KMS-11 (cell line): ENCODE data around the gene PARVG.

Source experiments
- H2AFZ ChIP-seq: fragments of 200-600 bp; sonication (generic); 2 replicates; pipeline ENCODE4 v1.6.1; 2016; ENCODE audit warnings: antibody characterized with exemption, mixed run types, low read depth
- H3K27ac ChIP-seq: fragments of 200-600 bp; sonication (generic); 2 replicates; pipeline ENCODE4 v1.6.1; 2016; ENCODE audit warnings: mild to moderate bottlenecking, mixed run types
- H3K27me3 ChIP-seq: fragments of 200-600 bp; sonication (generic); 2 replicates; pipeline ENCODE4 v1.6.1; 2017; ENCODE audit warnings: mild to moderate bottlenecking, low read depth, mixed run types, moderate library complexity; ENCODE audit not compliant: insufficient read depth
- H3K36me3 ChIP-seq: fragments of 200-600 bp; sonication (generic); 2 replicates; pipeline ENCODE4 v1.6.1; 2017; ENCODE audit warnings: mild to moderate bottlenecking, mixed run types; ENCODE audit not compliant: insufficient read depth
- H3K4me1 ChIP-seq: fragments of 200-600 bp; sonication (generic); 2 replicates; pipeline ENCODE4 v1.6.1; 2016; ENCODE audit warnings: mild to moderate bottlenecking, low read depth, mixed run types; ENCODE audit not compliant: poor library complexity, severe bottlenecking
- H3K4me2 ChIP-seq: fragments of 200-600 bp; sonication (generic); 2 replicates; pipeline ENCODE4 v1.7.0; 2016; ENCODE audit warnings: mild to moderate bottlenecking, mixed run types
- H3K4me3 ChIP-seq: fragments of 200-600 bp; sonication (generic); IDR thresholded peaks from 2 replicates; pipeline ENCODE4 v1.6.1; 2017; ENCODE audit warnings: low read depth, low read length, mixed read lengths; ENCODE audit not compliant: insufficient read depth
- H3K79me2 ChIP-seq: fragments of 200-600 bp; sonication (generic); 2 replicates; pipeline ENCODE4 v1.6.1; 2016; ENCODE audit warnings: low read depth, mixed run types; ENCODE audit not compliant: insufficient read depth
- H3K9ac ChIP-seq: fragments of 200-600 bp; sonication (generic); 2 replicates; pipeline ENCODE4 v1.6.1; 2016; ENCODE audit warnings: mild to moderate bottlenecking, mixed run types
- H4K20me1 ChIP-seq: fragments of 200-600 bp; sonication (generic); 2 replicates; pipeline ENCODE4 v1.6.1; 2016; ENCODE audit warnings: mild to moderate bottlenecking, mixed run types; ENCODE audit not compliant: insufficient read depth
- CTCF ChIP-seq: fragments of 200-600 bp; sonication (generic); conservative IDR thresholded peaks from 2 replicates; pipeline ENCODE4 v1.6.1; 2017; ENCODE audit warnings: low read depth, mild to moderate bottlenecking, antibody characterized with exemption, low read length, moderate library complexity, mixed read lengths

Gene PARVG

GRCh38 chr22:44213489-44214043 is 32.8 kb downstream of the PARVG start:
- H3K36me3 ChIP-seq = no peaks in the 10 kb centered on the region
- H3K27me3 ChIP-seq = no peaks in the 10 kb centered on the region; the same call in 1 of the 2 replicates
- H2AFZ ChIP-seq = no peak overlapping the region
- H3K9ac ChIP-seq = no peak overlapping the region
- H3K27ac ChIP-seq = no peak overlapping the region
- H4K20me1 ChIP-seq = no peaks in the 10 kb centered on the region
- no peak overlapping the region for H3K4me3 ChIP-seq
- no peak for TF ChIP-seq CTCF
- H3K4me2 ChIP-seq = no peak overlapping the region
- no peaks in the 10 kb centered on the region for H3K4me1 ChIP-seq
- no peaks in the 10 kb centered on the region for H3K79me2 ChIP-seq

- TF ChIP-seq CTCF = no peak
- Histone ChIP-seq H3K9ac (no peak overlapping the region), H3K36me3 (no peaks in the 10 kb centered on the region), H3K27ac (no peak overlapping the region), H4K20me1 (no peaks in the 10 kb centered on the region), H3K4me1 (no peaks in the 10 kb centered on the region), H3K27me3 (no peaks in the 10 kb centered on the region; the same call in 1 of the 2 replicates), H3K4me2 (no peak overlapping the region), H3K79me2 (no peaks in the 10 kb centered on the region), H3K4me3 (no peak overlapping the region), H2AFZ (no peak overlapping the region)
Observed at GRCh38 chr22:44214187-44214586, 33.5 kb downstream of the PARVG start.

GRCh38 chr22:44214764-44215163 is 34.0 kb downstream of the PARVG start:
- H3K27ac ChIP-seq = no peak overlapping the region
- no peaks in the 10 kb centered on the region for H3K4me1 ChIP-seq
- no peak overlapping the region for H3K4me2 ChIP-seq
- H4K20me1 ChIP-seq = no peaks in the 10 kb centered on the region
- H3K79me2 ChIP-seq = no peaks in the 10 kb centered on the region
- no peak overlapping the region for H2AFZ ChIP-seq
- H3K9ac ChIP-seq = no peak overlapping the region
- no peak overlapping the region for H3K4me3 ChIP-seq
- H3K36me3 ChIP-seq = no peaks in the 10 kb centered on the region
- no peak for TF ChIP-seq CTCF
- no peaks in the 10 kb centered on the region; the same call in 1 of the 2 replicates for H3K27me3 ChIP-seq

GRCh38 chr22:44215287-44215686 is 34.6 kb downstream of the PARVG start:
- Histone ChIP-seq H3K4me1 (no peaks in the 10 kb centered on the region), H3K36me3 (no peaks in the 10 kb centered on the region), H3K27ac (no peak overlapping the region), H3K79me2 (no peaks in the 10 kb centered on the region), H2AFZ (no peak overlapping the region), H4K20me1 (no peaks in the 10 kb centered on the region), H3K27me3 (0 out of 2 replicates have a peak, but pooled peaks cover under 1% of the 10 kb centered on the region), H3K4me2 (no peak overlapping the region), H3K4me3 (no peak overlapping the region), H3K9ac (no peak overlapping the region)
- TF ChIP-seq CTCF = no peak
